Nephron (organoid): ENCODE data around the gene CORO2B.

ENCODE experiments used
- H3K27ac Mint-ChIP-seq, 3 experiments: 2 replicates each; pipeline ENCODE4 v1.8.0; 2020; ENCODE audit warnings: mixed read lengths in 3 of 3, mild to moderate bottlenecking in 2 of 3, moderate library complexity in 1 of 3
- H3K27me3 Mint-ChIP-seq: 2 replicates; pipeline ENCODE4 v1.8.0; 2021; ENCODE audit warnings: low read depth, mild to moderate bottlenecking, moderate library complexity, mixed read lengths
- H3K36me3 Mint-ChIP-seq: 2 replicates; pipeline ENCODE4 v1.8.0; 2020; ENCODE audit warnings: low read depth, mixed read lengths
- H3K4me1 Mint-ChIP-seq: 2 replicates; pipeline ENCODE4 v1.8.0; 2020; ENCODE audit warnings: mixed read lengths
- H3K4me3 Mint-ChIP-seq, 3 experiments: 2 replicates each; pipeline ENCODE4 v1.8.0; 2020; ENCODE audit warnings: mild to moderate bottlenecking in 3 of 3, mixed read lengths in 3 of 3, moderate library complexity in 2 of 3
- H3K9me3 Mint-ChIP-seq: 2 replicates; pipeline ENCODE4 v1.8.0; 2020; ENCODE audit warnings: mixed read lengths
- TF ChIP-seq, protein P1 (sequence below), 3 experiments: fragments of 200-600 bp; sonication (generic); IDR thresholded peaks; one replicate each; pipeline ENCODE4 v1.5.0; 2021; ENCODE audit warnings: antibody characterized with exemption in 3 of 3; ENCODE audit not compliant: unreplicated experiment in 3 of 3

CORO2B gene

DNA sequence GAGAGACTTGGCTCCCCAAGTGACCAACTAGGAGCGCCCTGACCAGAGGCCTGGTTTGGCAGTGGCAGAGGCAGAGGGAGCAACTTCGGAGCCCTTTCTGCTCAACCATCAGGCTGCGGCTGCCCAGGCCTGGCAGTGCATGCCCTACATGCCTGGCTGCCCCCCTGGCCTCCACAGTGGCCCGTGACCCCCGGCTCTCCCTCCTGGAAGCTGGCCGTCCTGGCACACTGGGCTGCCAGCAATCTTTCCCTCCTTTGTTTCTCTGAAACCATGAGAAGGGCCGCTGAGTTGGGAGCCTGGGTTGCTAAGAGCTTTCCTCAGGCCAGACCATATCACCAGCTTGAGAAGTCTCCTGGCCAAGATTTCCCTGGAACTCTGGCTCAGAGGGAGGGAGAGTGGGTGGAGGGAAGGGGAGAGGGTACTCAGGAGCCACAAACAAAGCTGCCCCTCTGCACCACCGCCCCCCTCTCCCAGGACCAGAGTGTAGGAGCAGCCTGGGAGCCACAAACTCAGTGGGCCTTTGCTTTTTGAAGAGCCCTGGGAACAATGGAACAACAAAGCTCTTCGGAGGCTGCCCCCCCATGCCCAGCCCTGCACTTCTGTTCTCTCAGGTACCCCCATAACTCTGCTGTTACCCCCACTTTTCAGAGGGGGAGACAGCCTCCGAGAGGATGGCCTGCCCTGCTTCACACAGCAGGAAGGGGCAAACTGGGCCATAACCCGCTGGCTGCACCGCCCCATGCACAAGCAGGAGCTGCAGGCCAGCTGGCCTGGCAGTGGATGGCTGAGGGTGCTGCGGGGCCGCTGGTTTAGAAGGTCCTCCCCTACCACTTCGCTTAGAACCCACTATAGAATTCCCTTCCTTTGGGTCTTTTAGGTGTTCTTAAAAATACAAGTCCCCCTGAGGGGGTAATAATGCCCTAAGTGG, 11.3 kb downstream of the CORO2B start:
- Mint-ChIP-seq H3K4me1 (peaks cover 84% of the 10 kb centered on the region), H3K27ac (peak overlapping the region; percentile 30 to 93 (median 82)), H3K9me3 (no peaks in the 10 kb centered on the region), H3K4me3 (no peak overlapping the region), H3K27me3 (peaks cover 9% of the 10 kb centered on the region), H3K36me3 (no peaks in the 10 kb centered on the region)
- TF ChIP-seq, protein P1, sequence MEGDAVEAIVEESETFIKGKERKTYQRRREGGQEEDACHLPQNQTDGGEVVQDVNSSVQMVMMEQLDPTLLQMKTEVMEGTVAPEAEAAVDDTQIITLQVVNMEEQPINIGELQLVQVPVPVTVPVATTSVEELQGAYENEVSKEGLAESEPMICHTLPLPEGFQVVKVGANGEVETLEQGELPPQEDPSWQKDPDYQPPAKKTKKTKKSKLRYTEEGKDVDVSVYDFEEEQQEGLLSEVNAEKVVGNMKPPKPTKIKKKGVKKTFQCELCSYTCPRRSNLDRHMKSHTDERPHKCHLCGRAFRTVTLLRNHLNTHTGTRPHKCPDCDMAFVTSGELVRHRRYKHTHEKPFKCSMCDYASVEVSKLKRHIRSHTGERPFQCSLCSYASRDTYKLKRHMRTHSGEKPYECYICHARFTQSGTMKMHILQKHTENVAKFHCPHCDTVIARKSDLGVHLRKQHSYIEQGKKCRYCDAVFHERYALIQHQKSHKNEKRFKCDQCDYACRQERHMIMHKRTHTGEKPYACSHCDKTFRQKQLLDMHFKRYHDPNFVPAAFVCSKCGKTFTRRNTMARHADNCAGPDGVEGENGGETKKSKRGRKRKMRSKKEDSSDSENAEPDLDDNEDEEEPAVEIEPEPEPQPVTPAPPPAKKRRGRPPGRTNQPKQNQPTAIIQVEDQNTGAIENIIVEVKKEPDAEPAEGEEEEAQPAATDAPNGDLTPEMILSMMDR (IDR thresholded peaks at IDR 0.05; ENCODE audit: unreplicated experiment in 3 of 3): no peak

DNA sequence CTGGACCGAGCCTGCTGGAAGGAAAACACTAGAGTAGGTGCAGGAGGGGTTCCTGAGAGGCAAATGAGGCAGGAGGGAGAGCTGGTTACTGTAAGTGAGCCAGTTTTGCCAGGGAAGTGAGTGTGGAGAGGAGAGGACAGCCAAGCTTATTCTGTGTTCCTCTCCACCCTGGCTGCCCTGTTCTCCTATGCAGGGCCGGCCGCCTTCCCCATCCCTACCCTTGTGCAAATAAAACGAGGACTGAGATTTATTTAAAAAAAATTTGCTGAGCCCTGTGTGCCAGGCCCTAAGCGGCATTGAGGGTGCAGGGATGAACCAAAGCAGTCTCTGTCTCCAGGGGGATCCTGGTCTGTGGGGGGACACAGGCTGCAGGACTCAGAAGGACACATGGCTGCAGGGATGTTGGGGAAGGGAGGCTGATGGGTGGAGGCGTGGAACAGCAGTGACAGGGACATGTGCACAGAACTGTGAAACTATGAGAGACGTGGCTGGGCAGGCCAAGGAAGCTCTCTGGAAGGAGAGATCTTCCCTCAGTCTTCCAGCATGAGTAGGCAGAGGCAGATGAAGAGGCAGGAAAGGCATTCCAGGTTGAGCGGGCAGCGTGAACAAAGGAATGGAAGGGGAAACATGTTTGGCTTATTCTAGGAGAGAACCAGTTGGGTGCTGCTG, 12.1 kb downstream of the CORO2B start:
- peak overlapping the region in 1 of 3 experiments; percentile 3 for H3K4me3 Mint-ChIP-seq
- peaks cover 81% of the 10 kb centered on the region for H3K4me1 Mint-ChIP-seq
- TF ChIP-seq, protein P1 (IDR thresholded peaks at IDR 0.05; ENCODE audit: unreplicated experiment in 3 of 3): no peak
- H3K27me3 Mint-ChIP-seq: peaks cover 9% of the 10 kb centered on the region
- peak overlapping the region; percentile 30 to 82 (median 75) for H3K27ac Mint-ChIP-seq
- no peaks in the 10 kb centered on the region for H3K36me3 Mint-ChIP-seq
- no peaks in the 10 kb centered on the region for H3K9me3 Mint-ChIP-seq

DNA sequence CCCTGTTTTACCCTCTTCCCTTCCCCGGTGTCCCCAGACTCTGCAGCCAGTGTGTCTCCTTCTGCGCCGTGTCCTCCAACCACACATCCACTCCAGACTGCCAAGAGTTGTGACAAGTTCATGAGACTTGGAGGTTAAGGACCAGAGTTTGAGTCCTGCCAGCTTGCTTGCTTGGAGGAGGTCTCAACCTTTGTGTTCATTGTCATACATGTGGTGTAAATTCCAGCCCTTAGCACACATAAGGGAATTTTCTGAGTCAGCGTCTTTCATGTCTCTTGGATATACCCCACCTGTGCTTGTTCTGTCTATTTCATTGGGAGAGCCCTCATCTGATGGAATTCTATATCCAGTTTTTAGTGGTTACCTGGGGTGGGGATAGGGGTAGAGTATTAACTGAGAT, 13.3 kb downstream of the CORO2B start:
- TF ChIP-seq, protein P1 (IDR thresholded peaks at IDR 0.05; ENCODE audit: unreplicated experiment in 3 of 3): no peak
- H3K27ac Mint-ChIP-seq: peak overlapping the region; percentile 70 to 90 (median 85)
- H3K9me3 Mint-ChIP-seq: no peaks in the 10 kb centered on the region
- H3K4me1 Mint-ChIP-seq: peaks cover 76% of the 10 kb centered on the region
- H3K4me3 Mint-ChIP-seq: peak overlapping the region in 1 of 3 experiments; percentile 36
- H3K36me3 Mint-ChIP-seq: no peaks in the 10 kb centered on the region
- peaks cover 5% of the 10 kb centered on the region for H3K27me3 Mint-ChIP-seq

DNA sequence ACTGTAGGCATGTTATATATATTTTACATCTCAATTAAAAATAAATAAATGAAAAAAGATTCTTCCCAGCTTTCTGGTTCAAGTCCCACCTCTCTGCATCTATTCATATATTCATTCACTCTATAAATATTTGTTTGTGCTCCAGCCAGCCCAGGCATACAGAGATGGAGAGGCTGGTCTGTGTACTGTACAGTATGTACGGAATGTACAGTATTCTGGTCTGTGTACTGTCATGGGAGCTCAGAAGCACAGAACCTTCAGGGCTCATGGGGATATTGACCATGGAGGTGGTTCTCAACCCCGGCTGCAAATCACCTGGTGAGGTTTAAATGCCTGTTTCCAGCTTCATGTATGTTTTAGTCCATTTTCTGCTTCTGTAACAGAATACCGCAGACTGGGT, 13.8 kb downstream of the CORO2B start:
- TF ChIP-seq, protein P1 (IDR thresholded peaks at IDR 0.05; ENCODE audit: unreplicated experiment in 3 of 3): no peak
- Mint-ChIP-seq H3K27ac (peak overlapping the region; percentile 70 to 90 (median 85)), H3K4me1 (peaks cover 73% of the 10 kb centered on the region), H3K27me3 (peaks cover 7% of the 10 kb centered on the region), H3K4me3 (no peak overlapping the region), H3K36me3 (no peaks in the 10 kb centered on the region), H3K9me3 (no peaks in the 10 kb centered on the region)

DNA sequence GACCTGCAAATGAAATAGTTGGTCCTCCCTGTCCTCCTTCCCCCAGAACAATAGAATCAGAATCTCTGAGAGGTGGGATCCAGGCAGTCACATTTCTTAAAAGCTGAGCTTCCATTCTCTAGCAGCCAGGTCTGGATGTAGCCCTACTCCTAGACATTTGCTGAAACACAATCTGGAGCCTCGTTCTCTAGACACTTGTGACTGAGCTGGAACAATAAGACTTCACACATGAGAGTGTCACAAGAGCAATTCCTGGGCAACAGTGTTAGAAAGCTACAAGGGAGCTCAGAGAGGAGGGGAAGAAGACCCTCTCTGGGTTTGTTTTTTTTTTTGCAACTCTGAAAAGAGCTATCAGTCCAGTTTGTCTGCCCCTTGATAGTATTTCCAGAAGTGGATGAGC, 14.5 kb downstream of the CORO2B start:
- TF ChIP-seq, protein P1 (IDR thresholded peaks at IDR 0.05; ENCODE audit: unreplicated experiment in 3 of 3): no peak
- peaks cover 3% of the 10 kb centered on the region for H3K27me3 Mint-ChIP-seq
- H3K4me1 Mint-ChIP-seq: peaks cover 73% of the 10 kb centered on the region
- no peaks in the 10 kb centered on the region for H3K9me3 Mint-ChIP-seq
- peak overlapping the region; percentile 20 to 90 (median 70) for H3K27ac Mint-ChIP-seq
- peak overlapping the region in 1 of 3 experiments; percentile 42 for H3K4me3 Mint-ChIP-seq
- H3K36me3 Mint-ChIP-seq: no peaks in the 10 kb centered on the region
